Raji (cell line): ENCODE measurements around the gene KIF7.

Experiments used
- POLR2A ChIP-seq: IDR thresholded peaks from 2 replicates; pipeline ENCODE4 v1.6.1; 2011; ENCODE audit warnings: low read depth, low read length, control low read depth; ENCODE audit not compliant: insufficient read depth

The KIF7 gene

GRCh38 chr15:89659295-89659694 lies 4.0 kb upstream of the KIF7 start:
- TF ChIP-seq POLR2A, result no peak

DNA sequence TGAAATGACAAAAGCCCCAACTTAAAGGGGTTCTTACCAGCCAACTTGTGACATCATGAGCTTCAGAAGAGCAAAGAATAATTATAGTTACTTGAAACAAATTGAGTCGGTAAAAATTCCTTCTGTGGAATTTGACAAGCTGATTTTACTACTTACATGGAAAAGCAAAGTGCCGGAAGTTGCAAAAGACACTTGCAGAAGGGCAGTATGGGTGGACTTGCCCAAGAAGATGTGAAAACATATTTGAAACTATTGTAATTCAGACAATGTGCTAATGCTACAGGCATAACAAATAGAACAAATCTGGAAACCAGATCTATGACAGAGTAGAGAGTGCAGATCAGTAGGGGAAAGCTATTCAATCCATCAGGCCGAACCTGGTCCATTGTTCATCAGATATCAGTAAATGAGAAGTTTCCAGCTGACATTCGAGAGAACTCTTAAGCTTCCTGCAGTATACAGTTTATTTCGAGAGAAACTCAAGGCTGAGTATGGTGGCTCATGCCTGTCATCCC lies 2.5 kb upstream of the KIF7 start:
- no peak for TF ChIP-seq POLR2A

- no peak for TF ChIP-seq POLR2A
Measured at GRCh38 chr15:89656116-89656815, 999 bp upstream of the KIF7 start.

DNA sequence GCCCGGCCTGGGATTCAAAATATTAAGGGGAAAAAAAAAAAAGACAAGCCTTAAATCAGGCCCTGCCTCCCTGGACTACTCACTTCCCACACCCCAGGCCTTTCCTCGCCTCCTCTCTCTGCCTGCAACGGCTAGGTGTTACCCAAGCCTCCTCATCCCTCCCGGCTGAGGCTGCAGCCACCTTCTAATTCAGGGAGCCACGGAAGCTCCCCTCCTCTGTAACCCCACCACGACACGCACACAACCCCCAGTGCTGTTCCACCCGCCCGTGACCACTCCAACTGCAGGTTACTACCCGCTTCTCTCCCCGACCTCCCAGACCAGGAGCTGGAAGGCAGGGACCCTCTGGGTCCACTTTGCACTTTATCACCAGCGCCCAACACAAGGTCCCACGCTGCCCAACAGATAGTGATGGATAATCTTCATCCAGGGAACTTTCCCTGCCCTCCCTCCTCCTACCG lies 936 bp downstream of the KIF7 start:
- no peak for TF ChIP-seq POLR2A

DNA sequence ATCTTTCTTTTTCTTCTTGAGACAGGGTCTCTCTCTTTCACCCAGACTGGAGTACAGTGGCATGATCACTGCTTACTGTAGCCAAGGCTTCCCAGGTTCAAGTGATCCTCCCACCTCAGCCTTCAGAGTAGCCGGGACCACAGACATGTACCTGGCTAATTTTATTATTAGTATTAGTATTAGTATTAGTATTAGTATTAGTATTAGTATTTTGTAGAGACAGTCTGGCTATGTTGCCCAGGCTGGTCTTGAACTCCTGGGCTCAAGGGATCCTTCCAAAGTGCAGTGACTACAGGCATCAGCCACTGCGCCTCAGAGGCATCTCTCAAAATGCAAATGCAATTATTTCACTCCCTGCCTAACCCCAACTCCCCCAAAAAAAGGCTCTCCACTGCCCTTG lies 1.7 kb downstream of the KIF7 start:
- TF ChIP-seq POLR2A, result no peak

DNA sequence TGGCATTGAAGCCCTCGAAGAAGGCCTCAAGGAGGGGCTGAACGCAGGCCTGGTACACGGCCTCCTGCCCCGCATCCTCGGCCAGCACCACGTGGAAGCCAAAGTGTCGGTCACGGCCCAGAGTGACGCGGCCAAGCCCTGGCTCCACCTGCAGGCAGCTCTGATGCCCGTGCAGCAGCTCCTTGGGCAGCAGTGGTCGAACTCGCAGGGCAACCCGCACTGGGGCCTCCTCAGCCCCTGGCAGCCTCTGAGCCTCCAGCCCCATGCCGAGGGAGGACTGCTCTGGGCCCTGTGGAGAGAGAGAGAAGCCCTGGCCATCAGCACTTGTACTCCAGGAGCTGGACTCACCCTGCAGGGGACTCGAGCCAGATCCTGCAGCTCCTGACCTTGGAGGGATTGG lies 2.6 kb downstream of the KIF7 start:
- no peak for TF ChIP-seq POLR2A

DNA sequence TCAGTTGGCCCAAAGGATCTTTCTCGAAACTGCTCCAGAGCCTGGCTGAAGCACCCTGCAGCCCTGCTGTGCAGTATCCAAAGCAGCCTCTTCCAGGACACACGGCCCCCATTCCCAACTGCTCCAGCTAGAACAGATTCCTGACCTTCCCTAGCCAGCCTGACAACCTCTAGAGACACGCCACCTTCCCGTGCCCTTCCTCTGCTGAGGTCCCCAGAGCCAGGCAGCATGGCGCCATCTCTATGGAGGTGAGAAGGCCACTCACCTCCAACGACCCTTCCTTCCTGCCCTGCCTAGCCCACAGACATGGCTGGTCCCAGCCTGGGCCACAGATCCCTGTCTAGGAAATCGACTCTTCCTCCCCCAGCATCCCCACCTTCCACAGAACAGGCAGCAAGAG lies 3.1 kb downstream of the KIF7 start:
- no peak for TF ChIP-seq POLR2A

- no peak for TF ChIP-seq POLR2A
Measured at GRCh38 chr15:89649716-89650115, 5.6 kb downstream of the KIF7 start.

DNA sequence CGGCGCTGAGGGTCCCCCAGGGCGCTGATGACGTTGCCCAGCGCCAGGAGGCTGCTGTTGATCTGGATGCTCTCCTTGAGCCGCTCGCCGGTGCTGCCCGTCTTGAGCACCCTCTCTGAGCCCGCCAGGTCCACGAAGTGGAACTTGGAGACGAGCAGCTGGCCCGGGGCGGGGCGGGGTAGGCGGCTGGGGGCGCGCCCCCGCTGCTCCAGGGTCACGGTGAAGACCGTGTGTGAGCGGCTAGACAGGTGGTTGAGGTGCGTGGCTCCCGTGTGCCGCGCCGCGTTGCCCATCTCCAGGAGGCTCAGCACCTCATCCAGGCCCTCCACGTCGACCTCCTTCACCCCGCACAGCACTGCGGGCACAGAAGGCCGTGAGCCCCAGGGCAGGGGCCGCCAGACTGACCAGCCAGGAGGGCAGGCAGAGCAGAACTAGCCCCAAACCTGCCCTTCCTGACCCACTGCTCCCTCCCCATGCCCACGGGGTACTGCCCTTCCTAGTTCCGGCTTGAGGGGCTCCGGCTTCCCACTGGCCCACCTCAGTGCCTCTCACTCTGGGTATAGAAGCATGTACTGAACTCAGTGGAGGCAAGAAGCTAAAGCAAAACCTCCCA lies 6.1 kb downstream of the KIF7 start:
- TF ChIP-seq POLR2A, result no peak

- TF ChIP-seq POLR2A, result no peak
Measured at GRCh38 chr15:89648106-89649012, 6.9 kb downstream of the KIF7 start.

DNA sequence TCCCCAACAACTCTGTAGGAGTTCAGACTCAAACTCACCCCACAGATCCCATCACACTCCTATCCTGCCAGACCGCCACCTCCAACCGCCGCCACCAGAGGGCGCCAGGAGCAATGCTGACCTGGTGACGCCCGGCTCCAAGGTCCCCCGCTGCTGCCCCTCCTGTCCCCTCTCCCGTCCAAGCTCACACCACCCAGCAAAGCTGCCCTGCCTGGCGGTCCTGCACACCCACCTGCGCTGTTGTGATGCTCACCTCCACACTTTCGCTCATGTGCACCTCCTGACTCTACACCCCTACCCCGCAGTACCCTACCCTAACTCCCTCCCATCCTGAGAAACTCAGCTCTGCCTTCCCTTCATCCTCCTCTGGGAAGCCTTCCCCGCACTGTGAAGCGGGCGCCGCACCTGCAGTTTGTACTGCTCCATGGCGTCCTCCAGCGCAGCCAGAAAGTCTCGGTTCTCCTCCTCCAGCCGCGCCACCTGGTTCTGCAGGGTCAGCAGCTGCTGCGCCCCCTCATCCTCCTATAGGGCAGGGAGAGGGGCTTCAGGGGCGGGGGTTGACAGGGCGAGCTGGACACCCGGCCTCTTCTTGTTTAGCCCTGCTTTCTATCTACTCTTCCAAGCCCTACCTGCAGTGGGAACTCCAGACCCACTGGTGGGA lies 7.9 kb downstream of the KIF7 start:
- no peak for TF ChIP-seq POLR2A

DNA sequence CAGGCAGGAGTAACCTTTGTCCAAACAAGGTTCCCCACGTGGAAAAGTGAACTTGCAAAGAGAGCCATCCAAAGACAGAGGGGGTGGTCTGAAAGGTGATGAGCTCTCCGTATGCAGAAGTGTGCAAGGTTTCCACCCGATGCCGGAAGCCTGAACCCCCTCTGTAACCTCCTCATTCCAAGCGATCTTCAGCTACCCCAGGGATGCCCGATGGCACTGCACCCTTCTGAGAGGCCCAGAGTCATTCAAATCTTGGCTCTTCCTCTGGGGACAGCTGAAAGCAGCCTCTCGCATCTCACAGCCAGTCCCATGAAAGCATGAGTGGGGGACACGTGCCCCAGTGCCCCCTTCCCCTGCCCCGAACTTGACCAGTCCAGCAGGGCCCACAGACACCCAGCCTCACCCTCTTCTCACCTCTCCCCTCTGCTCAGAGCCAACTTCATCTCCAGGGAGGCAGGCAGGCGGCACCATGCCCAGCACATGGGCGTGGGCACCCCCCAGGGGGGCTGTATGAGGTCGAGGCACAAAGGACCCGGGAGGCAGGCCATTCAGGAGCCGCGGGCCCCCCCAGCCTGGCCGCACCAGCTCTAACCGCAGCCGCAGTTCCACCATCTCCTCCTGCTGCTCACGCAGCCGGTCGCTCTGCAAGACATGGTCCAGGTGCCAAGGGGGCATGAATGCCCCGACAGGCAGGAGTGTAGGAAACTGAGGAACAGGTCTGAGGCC lies 8.7 kb downstream of the KIF7 start:
- TF ChIP-seq POLR2A, result no peak

GRCh38 chr15:89645680-89646079 lies 9.6 kb downstream of the KIF7 start:
- no peak for TF ChIP-seq POLR2A

- no peak for TF ChIP-seq POLR2A
Measured at GRCh38 chr15:89642106-89642505, 13.2 kb downstream of the KIF7 start.
